Fibroblast of peridontal ligament (primary cell): ENCODE measurements around the gene SPTLC1.
"Not testable (repeated sequence)": the region's sequence is repeated elsewhere in the genome, so short reads cannot be mapped to it uniquely, and the experiment has no call there.

Experiments
- DNase-seq: peaks from one replicate; pipeline ENCODE4 v3.0.0-alpha.2; 2010; ENCODE audit errors: extremely low read depth

Gene SPTLC1

DNA sequence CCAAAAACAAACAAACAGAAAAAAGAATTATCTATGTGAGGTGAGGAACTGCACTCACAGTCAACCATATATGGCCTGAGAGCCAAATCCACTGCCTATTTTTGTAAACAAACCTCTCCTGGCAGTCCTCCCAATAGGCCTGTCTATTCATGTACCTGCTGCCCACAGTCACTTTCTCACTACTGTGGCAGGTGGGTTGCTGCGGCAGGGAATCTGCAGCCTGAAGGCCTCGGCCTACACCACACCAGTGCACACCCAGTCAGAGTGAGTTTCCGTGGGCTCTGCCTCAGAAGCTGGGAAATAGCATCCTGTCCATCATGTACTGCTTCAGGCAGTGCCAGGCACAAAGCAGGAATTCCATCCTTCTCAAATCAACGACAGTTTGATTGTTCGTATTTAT lies 82.3 kb downstream of the SPTLC1 start:
- DNase-seq, result no peak

DNA sequence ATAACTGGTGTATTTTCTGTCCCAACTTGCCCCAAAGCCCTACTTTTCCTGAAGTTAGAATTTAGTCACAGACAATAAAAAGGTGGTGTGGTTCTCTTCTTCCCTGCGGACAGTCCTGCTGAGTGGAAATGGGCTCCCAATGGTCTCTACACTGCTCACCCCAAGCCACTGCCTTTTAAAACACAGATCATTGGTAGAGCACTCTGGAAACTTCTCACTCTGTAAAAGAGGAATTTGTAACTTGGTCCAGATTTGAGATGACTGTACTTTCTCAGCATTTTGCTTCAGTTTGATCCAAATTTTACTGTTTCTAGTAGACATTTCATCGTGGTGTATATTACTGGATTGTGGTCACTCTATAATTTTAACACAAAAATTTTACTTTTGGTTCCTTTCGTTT lies 84.8 kb downstream of the SPTLC1 start:
- DNase-seq, result no peak

DNA sequence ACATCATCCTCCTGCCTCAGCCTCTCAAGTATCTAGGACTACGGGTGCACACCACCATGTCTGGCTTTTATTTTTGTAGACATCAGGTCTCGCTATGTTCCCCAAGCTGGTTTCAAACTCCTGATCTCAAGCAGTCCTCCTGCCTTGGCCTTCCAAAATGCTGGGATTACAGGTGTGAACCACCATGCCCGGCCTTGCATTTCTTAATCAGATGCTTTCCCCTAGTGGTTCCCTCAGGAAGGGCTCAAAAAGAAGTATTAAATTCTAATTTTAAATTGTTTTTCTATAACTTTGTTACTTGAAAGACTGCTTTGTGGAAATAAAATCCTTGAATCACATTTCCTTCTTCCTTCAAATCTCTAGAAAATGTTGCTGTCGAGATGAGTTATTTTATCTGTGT lies 85.7 kb downstream of the SPTLC1 start:
- no peak for DNase-seq

DNA sequence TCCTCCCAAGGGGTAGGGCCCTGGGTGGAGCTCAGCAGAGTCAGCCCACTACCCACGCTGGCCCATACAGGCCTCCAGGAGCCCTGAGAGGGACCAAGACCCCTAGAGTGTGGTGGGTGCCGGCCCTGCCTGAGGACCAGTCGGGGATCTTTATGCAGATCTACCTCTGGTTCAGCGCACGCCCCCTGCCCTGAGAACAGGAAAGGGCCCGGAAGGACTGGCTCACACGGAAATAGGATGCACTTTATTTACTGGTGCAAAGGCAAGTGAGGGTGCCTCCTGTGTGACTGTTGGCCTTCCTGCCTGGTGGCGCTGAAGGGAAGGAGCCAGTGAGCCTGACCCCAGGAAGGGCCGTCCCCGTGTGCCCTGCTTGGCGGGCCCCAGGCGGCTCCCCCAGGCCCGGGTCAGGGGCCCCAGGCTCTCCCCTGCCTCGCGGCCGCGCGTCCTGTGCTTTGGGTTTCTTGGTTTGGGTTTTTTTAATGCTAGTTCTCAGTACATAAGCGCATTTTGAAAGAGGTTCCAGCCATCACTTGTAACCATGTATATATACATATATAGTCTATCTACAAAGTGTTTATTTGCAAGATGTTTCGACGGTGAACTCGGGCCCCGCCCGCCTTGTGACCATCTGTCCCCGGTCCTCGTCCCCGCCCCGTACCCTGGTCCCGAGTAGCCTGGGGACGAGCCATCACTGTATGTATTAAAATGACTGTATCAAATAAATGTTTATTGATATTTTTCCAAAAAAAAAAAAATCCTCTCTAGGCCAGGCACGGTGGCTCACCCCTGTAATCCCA lies 88.8 kb downstream of the SPTLC1 start:
- DNase-seq, result no peak

DNA sequence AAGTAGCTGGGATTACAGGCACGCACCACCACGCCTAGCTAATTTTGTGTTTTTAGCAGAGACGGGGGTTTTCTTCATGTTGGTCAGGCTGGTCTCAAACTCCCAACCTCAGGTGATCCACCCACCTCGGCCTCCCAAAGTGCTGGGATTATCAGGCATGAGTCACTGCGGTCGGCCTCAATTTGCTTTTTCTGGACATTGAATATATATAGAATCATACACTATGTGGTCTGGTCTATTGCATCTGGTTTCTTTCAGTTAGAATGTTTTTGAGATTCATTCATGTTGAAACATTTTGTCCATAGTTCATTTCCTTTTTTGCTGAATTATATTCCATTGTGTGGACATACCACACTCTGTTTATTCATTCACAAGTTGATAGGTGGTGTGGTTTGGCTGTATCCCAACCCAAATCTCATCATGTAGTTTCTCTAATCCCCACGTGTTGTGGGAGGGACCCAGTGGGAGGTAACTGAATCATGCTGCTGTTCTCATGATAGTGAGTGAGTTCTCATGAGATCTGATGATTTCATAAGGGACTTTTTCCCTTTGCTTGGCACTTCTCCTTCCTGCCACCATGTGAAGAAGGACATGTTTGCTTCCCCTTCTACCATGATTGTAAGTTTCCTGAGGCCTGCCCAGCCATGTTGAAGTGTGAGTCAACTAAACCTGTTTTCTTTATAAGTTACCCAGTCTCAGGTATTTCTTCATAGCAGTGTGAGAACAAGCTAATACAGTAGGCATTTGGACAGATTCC lies 93.2 kb downstream of the SPTLC1 start:
- peak; percentile 77 for DNase-seq

DNA sequence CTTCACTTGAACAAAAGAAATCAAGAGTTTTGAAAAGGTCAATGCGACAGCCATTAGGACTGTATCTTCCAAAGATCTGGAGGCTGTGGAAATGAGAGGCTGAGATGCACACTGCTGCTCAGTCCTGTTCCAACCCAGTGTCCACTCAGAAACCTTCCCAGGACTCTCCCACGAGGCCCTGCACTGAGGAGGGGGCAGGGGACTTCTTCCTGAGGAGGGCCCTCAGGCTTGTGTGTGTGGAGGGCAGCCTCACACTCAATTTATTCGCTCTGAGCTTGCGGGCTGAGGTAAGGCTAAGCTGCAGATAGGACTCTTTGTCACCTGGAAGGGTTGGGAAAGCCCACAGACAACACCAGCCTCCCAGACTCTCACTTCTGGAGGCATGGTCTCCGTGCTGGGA lies 95.6 kb downstream of the SPTLC1 start:
- no peak for DNase-seq

DNA sequence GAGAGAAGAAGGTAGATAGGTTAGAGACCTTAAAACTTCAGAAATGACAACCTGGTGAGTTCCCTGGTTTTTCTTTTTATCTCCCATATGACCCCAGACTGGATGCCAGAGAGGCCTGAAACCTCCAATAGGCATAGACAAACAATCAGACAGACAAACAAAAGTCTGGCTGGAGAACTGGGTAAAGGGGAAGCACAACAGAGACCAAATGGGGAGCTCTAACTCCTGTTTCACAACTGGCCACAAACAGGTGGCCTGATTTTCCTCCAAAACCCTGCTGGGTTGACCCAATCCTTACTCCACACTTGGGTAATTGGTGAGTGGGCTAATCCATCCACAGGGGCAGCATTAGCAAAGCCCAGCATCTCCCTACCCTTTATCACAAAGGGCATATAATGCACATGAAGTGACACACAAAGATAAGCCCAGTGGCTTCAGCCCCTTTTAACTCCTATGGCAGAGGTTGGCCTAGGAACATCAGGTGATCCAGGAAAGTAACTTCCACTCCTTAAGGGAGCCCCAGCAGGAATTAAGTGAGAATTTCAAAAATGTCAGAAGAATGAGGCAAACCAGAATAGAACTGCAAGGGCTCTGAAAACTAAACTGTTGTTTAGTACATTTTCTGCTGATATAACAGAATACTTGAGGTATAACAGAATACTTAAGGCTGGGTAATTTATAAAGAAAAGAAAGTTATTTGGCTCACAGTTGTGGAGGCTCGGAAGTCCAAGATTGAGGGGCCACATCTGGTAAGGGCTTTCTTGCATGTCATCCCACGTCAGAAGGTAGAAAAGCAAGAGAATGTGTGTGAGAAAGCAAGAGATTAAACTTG lies 104.3 kb downstream of the SPTLC1 start:
- no peak for DNase-seq

DNA sequence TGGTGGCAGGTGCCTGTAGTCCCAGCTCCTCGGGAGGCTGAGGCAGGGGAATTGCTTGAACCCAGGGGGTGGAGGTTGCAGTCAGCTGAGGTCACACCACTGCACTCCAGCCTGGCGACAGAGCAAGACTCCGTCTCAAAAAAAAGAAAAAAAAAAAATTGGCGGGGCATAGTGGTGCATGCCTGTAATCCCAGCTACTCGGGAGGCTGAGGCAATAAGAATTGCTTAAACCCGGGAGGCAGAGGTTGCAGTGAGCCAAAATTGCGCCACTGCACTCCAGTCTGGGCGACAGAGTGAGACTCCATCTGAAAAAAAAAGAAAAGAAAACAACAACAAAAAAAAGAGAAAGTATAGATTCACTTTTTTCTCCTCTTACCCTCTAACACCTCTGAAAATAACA lies 105.0 kb downstream of the SPTLC1 start:
- DNase-seq, result not testable (repeated sequence)

DNA sequence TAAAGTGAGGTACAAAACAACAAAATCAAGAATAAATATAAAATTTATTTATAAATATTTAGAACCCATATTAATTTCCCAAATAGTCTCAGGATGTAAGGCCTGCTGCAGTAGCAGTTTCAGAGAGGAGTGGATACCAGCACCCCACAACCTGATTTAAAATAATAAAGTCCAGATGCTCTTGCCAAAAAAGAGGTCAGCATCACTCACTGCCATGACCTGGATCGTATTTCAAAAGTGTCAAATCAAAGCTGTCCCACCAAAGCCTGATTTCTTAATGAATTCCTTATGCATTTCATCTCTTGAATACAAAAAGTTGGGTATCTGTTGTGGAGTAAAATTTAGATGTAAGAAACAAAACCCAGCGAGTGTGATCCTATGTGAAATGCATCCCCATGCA lies 107.2 kb downstream of the SPTLC1 start:
- DNase-seq, result peak; percentile 11

DNA sequence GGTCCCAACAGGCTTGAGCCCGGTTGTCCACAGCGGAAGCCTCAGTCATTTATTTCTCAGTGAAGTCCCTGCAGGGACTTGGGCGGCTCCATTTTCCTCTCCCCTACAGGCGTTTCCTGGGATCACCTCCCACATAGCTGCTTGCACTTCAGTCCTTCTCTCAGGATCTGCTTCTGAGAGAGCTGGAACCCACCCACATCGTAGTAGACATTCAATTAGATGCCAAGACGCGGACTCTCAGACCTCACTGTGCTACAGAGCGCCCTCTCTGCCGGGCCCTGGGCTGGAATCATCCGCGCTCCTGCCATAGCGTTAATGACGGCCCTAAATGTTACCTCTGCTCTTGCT lies 111.2 kb downstream of the SPTLC1 start:
- DNase-seq, result no peak

DNA sequence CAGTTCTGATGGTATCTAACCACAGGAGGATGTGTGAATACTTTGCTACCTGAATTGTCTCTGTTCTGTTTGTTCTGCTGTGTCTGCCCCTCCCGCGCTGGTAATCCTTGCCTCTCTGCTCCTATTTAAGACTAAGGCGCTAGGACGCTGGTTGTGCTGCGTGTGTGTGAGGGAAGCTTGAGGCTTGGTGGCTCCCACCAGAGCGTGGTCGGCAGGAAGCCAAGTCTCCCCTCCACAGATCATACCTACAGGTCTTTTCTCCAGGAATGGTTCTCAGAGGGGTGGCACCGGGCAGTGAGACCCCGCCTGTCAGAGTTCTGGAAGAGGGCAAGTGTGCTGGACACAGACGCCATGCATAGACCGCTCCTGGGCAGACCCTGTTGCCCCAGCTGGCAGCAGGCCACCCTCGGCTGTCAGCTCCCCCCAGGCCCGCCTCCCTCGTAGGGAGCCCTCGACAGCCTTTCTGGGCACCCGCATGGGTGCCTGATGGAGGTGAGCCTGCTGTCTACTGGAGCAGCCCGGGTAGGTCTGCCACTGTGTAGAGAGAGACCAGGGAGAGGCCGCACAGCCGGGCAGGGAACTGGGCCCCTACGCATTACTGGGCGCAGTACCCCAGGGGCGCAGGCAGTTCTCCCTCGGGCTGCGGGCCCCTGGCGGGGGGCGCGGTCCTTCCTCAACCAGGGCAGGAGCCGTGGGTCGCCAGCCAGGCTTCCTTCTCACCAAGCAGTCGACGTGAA lies 111.7 kb downstream of the SPTLC1 start:
- no peak for DNase-seq

DNA sequence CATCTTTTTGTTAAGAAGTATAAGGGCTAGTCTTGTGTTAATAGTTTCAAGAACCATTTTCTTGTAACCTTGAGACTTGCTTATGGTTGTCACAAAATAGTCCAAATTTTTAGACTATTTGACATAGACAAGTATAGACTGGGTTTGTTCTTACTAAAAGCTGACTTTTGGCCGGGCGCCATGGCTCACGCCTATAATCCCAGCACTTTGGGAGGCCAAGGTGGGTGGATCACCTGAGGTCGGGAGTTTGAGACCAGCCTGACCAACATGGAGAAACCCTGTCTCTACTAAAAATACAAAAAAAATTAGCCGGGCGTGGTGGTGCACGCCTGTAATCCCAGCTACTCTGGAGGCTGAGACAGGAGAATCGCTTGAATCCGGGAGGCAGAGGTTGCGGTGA lies 113.3 kb downstream of the SPTLC1 start:
- DNase-seq, result not testable (repeated sequence)

DNA sequence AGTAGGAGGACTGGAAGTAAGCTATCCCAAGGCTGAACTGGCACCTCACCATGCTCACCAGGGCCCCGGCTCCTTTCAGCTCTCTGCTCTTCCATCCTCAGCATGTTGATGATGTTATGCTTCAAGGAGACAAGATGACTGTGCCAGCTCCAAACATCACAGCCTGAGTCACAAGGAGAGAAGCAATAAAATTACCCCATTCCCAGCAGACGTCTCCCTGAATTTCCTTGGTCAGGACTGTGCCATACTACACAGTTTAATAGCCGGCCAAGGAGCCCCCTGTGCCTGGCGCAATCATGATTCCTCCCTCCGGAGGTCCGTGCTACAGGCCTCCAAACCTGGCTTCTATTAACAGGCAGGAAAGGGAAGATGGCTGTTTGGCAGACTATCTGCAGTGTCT lies 114.0 kb downstream of the SPTLC1 start:
- no peak for DNase-seq

DNA sequence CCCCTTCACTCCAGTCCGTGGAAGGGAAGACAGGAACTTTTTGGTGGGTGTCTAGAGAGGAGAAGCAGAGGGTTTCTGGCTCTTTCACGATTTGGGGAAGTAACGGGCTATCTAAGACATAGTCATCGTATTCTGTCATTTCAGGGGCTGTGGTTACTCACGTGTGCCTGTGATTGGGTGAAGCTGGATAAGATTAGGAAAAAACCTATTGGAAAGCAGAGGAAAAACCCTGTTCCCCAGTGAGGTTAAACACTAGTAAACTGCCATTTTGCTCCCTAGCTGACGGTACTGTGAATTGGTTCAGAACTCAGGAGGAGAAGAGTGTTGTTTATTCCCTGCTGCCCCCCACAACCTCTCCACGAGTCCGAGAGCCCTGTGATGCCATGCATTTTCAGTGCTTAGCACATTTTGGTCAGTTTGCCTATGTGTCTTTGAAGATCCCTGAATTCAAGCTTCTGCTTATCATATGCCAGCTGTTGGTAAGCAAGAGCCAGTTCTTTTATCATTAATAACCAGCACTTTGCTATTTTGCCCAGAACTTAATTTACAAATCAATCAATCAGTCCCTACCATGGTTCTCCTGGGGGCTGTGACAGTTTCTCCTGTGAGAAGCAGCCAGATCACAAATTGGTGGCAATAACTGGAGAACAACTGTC lies 120.1 kb downstream of the SPTLC1 start:
- no peak for DNase-seq

DNA sequence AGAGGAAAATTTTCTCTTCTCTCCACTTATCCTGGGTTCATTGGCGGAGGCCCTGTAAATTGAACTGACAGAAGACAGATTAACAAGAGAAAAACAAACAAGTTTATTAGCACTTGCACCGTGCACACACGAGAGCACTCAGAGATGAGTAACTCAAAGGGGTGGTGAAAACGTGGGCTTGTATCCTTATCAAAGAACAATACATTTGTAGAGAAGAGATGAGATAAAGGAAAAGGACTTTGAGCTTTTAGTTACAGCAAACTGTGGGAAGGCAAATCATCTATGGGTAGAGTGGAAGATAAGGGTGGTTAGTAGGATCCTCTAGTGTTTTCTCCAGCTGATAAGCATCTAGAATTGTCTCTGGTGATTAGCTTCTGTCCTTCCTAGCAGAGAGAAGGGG lies 120.8 kb downstream of the SPTLC1 start:
- DNase-seq, result no peak

DNA sequence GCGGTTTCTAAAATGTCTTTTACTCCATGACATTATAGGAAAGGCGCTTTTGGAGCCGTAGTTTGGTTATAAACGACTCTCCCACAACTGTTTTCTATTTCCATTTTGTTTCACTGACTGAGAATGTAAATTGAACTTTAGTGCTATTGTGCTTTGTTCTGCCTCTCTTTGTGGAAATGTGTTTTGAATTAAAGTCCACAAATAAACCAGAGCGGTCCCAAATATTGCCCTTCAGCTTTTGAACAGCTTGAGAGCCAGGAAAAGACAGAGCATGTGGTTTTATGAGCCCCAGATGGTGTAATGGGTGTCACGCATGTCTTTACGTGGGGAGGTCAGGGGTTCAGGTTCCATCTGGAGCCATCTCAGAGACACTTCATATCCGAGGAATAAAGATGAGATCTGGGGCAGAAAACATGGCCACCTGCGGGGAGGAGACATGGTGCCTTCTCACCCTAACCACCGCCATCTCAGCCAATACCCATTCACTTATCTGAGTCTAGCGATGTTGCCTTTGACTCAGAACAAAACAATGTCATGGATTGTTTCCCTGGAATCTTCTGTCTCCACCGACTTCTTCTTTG lies 122.7 kb downstream of the SPTLC1 start:
- DNase-seq, result peak; percentile 87

DNA sequence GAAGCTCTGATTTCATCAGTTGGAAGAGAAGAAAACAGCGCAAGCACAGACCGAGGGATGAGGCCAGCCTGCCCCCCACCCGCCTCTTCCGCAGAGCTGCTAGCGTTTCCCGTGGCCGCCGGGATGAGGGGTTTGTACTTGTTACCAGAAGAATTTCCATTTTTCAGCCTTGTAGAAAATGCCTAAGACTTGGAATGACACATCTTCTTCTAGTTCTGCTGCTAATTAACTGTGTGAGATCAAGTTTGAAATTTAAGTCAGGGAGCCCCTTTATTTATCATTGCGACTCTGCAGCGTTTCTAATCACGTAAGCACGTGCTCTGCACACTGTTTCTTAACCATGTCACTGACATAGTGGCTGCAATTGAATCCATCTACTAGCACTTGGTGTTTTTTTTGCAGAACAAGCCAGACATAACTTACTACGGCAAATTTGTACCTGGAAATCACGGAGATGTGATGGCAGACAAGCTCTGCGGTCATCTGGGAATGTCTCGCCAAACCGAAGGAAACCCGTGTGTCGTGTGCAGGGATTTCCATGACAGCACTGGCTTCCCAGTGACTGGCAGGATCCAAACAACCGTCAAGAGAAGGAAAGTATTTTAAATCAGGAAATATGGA lies 123.4 kb downstream of the SPTLC1 start:
- peak; percentile 23 for DNase-seq

DNA sequence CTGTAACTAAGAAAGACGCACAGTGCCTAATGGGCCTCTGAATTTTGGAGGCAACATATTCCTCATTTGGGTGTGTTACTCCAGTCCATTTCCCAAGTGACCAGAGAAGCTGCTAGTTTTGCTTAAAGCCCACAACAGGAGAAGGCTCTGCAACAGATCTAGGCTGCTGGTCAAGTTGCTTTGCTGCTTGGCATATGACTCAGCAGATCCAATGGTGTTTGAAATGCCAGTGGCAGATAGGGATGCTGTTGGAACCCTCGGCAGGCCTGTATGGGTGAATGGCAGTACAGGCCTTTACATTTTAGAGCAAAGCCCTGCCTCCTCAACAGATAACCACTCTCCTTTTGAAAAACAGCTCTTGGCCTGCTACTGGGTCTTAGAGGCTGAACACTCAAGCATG lies 129.0 kb downstream of the SPTLC1 start:
- DNase-seq, result no peak

DNA sequence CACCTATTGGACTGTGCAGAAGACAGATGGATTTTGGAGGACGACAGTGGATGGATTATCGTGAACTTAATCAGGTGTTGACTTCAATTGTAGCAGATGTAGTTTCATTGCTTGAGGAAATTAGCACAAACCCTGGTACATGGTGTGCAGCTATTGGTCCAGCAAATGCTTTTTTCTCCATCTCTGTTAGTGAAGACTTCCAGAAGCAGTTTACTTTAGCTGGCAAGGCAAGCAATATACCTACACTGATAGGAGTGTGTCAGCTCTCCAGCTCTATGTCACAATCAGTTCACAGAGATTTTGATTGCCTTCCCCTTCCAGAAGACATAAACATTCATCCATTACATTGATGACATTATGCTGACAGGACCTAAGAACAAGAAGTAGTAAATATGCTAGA lies 129.5 kb downstream of the SPTLC1 start:
- no peak for DNase-seq
